ENCODE results near the gene TSSC4. TPM values are rescaled to one million over a fixed set of nuclear protein-coding genes. Genes with fewer than 3 reads are reported as not detected.

The TSSC4 gene
- total RNA-seq, 1 experiment from 2014 or later: 47.1 TPM

GRCh38 chr11:2394818-2395105 is 5.8 kb upstream of the TSSC4 start:
- no peaks in the 10 kb centered on the region for H3K9me3 ChIP-seq (ENCODE audit: control insufficient read depth in 1 of 2, insufficient read depth in 1 of 2, low read depth in 1 of 2, low read length in 2 of 2)
- H3K4me1 ChIP-seq (ENCODE audit: control insufficient read depth in 1 of 2, insufficient read depth in 2 of 2, low read length in 2 of 2): peaks cover 16 to 29% of the 10 kb centered on the region in 2 experiments
- CTCF ChIA-PET: no interaction called here
- POLR2A ChIA-PET: no interaction called here
- BruUV-seq (replicated peaks): no TSS peak
- H3K9ac ChIP-seq (ENCODE audit: low read length): no peak overlapping the region
- intact Hi-C loops (cut with micrococcal nuclease): no loop called here
- ATAC-seq: no peak
- H3K4me3 ChIP-seq (replicated peaks in 1 of 2; ENCODE audit: low read depth in 1 of 2, low read length in 2 of 2): no peak overlapping the region
- H3K27ac ChIP-seq (ENCODE audit: low read depth, low read length): no peak overlapping the region
- no peak for TF ChIP-seq EZH2phosphoT487 (IDR thresholded peaks at IDR 0.05; ENCODE audit: borderline replicate concordance)
- no peak for TF ChIP-seq ELF1 (IDR thresholded peaks at IDR 0.05; ENCODE audit: borderline replicate concordance, low read depth)
- TF ChIP-seq ATF3 (IDR thresholded peaks at IDR 0.05): no peak
- TF ChIP-seq EGR1 (IDR thresholded peaks at IDR 0.05; ENCODE audit: low read depth): no peak
- TF ChIP-seq ZFX (IDR thresholded peaks at IDR 0.05): no peak
- no peak for TF ChIP-seq TCF7L2 (IDR thresholded peaks at IDR 0.05; ENCODE audit: borderline replicate concordance, extremely low read depth, insufficient read depth, insufficient read length)
- TF ChIP-seq FOSL1 (IDR thresholded peaks at IDR 0.05; ENCODE audit: low read depth): no peak
- no peak for TF ChIP-seq CBX3 (IDR thresholded peaks at IDR 0.05; ENCODE audit: low read depth)
- no peak for TF ChIP-seq MAX (IDR thresholded peaks at IDR 0.05)
- TF ChIP-seq ZNF274 (IDR thresholded peaks at IDR 0.05; ENCODE audit: low read depth, low read length): no peak
- TF ChIP-seq EZH2 (IDR thresholded peaks at IDR 0.05): no peak
- no peak for TF ChIP-seq POLR2AphosphoS5 (IDR thresholded peaks at IDR 0.05; ENCODE audit: low read depth, low read length)
- no peak for TF ChIP-seq POLR2A (IDR thresholded peaks at IDR 0.05; ENCODE audit: borderline replicate concordance, extremely low read depth, insufficient read depth, insufficient read length)
- no peak for TF ChIP-seq SRF (IDR thresholded peaks at IDR 0.05; ENCODE audit: low read depth)
- TF ChIP-seq JUND (IDR thresholded peaks at IDR 0.05): no peak
- no peak for TF ChIP-seq SIN3A (IDR thresholded peaks at IDR 0.05; ENCODE audit: low read depth)
- TF ChIP-seq YY1 (IDR thresholded peaks at IDR 0.05; ENCODE audit: extremely low read depth, insufficient replicate concordance, low read depth, low read length): no peak
- H4K20me1 ChIP-seq (ENCODE audit: insufficient read depth): no peaks in the 10 kb centered on the region
- H3K79me2 ChIP-seq (ENCODE audit: insufficient read depth, low read length): peaks cover 47% of the 10 kb centered on the region
- no peaks in the 10 kb centered on the region for H3K9me2 ChIP-seq (ENCODE audit: insufficient read depth)
- no peaks in the 10 kb centered on the region for H3K27me3 ChIP-seq (ENCODE audit: insufficient read depth, low read length)
- RAD21 ChIA-PET (ENCODE audit: low non-redundant PET in 1 of 2, low total read pairs in 2 of 2, uncharacterized antibody in 2 of 2, unreplicated experiment in 2 of 2): no interaction called here
- peaks cover 13 to 15% of the 10 kb centered on the region in 2 experiments; a peak in 3 of 4 replicates for H3K36me3 ChIP-seq (ENCODE audit: control insufficient read depth in 1 of 2, insufficient read depth in 2 of 2, low read length in 2 of 2)
- no peak for DNase-seq (ENCODE audit: low read depth, low spot score)
- H3K4me2 ChIP-seq (ENCODE audit: low read length): no peak overlapping the region
- H2AFZ ChIP-seq (ENCODE audit: low read depth, low read length, poor library complexity, severe bottlenecking): no peak overlapping the region

All from HCT116 (cell line).